Thyroid gland (tissue), 4 donors: ENCODE data around the gene BRAF. TPM values are rescaled to one million over a fixed set of nuclear protein-coding genes. Genes with fewer than 3 reads are reported as not detected.

Source experiments
- DNase-seq, 2 donors: peaks; one replicate each; pipeline ENCODE4 v3.0.0-alpha.2; 2019
- H3K27ac ChIP-seq, 3 donors: fragments of 200-600 bp; sonication (generic); 1 replicate in 2 of 3; 2 replicates in 1 of 3; pipeline ENCODE4 v1.5.1; 2016 to 2019; ENCODE audit warnings: mild to moderate bottlenecking in 1 of 3, moderate library complexity in 1 of 3
- H3K27me3 ChIP-seq: fragments of 200-600 bp; sonication (generic); one replicate; pipeline ENCODE4 v1.5.1; 2019
- H3K36me3 ChIP-seq, 2 donors: fragments of 200-600 bp; sonication (generic); one replicate each; pipeline ENCODE4 v1.5.1; 2016 to 2019
- H3K4me1 ChIP-seq, 2 donors: fragments of 200-600 bp; sonication (generic); one replicate each; pipeline ENCODE4 v1.5.1; 2017 to 2019
- H3K4me3 ChIP-seq, 3 donors: fragments of 200-600 bp; sonication (generic); replicated peaks in 1 of 3; 1 replicate in 2 of 3; 2 replicates in 1 of 3; pipeline ENCODE4 v1.5.1; 2016; ENCODE audit warnings: mild to moderate bottlenecking in 1 of 3
- H3K9me3 ChIP-seq: fragments of 200-600 bp; sonication (generic); one replicate; pipeline ENCODE4 v1.5.1; 2017
- CTCF ChIP-seq, 6 experiments: fragments of 200-600 bp in 3 of 6; fragments of 450-650 bp in 3 of 6; sonication (generic) in 3 of 6; IDR thresholded peaks; one replicate each; pipeline ENCODE4 v1.5.1; 2016 to 2019; ENCODE audit warnings: antibody characterized with exemption in 6 of 6, mild to moderate bottlenecking in 2 of 6, inconsistent platforms in 1 of 6, moderate library complexity in 1 of 6
- POLR2A ChIP-seq, 2 donors: fragments of 450-650 bp; IDR thresholded peaks; one replicate each; pipeline ENCODE4 v1.6.1; 2017; ENCODE audit warnings: antibody characterized with exemption in 2 of 2, mild to moderate bottlenecking in 2 of 2, moderate library complexity in 1 of 2
- WGBS, 2 donors: methylation state at CpG; one replicate each; pipeline ENCODE4 v1.1.5; 2017; 5-methylcytosine and 5-hydroxymethylcytosine counted together
- intact Hi-C: fragments of 100-400 bp; cut with DNase I; formaldehyde crosslinking; loops from one replicate; pipeline ENCODE4 v1.15.1; 2023
- total RNA-seq, 4 donors: library from RNA; depleted of rRNA; stranded (reverse); fragments of >200 nt; gene quantifications; one replicate each; pipeline ENCODE4 v1.2.3, GENCODE V29; 2016

The BRAF gene
- total RNA-seq, 4 donors from 2014 or later: 71.5 to 135 (median 102) TPM

- Histone ChIP-seq H3K9me3 (no peaks in the 10 kb centered on the region), H3K27ac (peak overlapping the region; percentile 98 to 99 (median 99)), H3K27me3 (no peaks in the 10 kb centered on the region), H3K4me1 (peaks cover 12 to 15% of the 10 kb centered on the region in 2 donors), H3K36me3 (no peaks in the 10 kb centered on the region), H3K4me3 (peak overlapping the region; percentile 88 to 95 (median 95))
- DNase-seq: peak; percentile 72 to 75
- intact Hi-C loops: no loop called here
- TF ChIP-seq CTCF (IDR thresholded peaks at IDR 0.05): peak in 3 of 6 experiments; percentile 11 to 43 (median 43)
- peak in 1 of 2 donors; percentile 56 for TF ChIP-seq POLR2A (IDR thresholded peaks at IDR 0.05)
- WGBS, 2 donors: 1% methylated on average over 17 to 22 of the region's 69 CpGs
Observed at GRCh38 chr7:140924019-140924820, 509 bp downstream of the BRAF start.

GRCh38 chr7:140923358-140924006, 1.2 kb downstream of the BRAF start:
- DNase-seq: peak; percentile 14 to 22
- H3K27me3 ChIP-seq: no peaks in the 10 kb centered on the region
- peak overlapping the region; percentile 98 to 99 (median 99) for H3K27ac ChIP-seq
- no peaks in the 10 kb centered on the region for H3K36me3 ChIP-seq
- H3K4me1 ChIP-seq: peaks cover 12 to 15% of the 10 kb centered on the region in 2 donors
- WGBS, 2 donors: 6% methylated on average over 11 of the region's 11 CpGs
- H3K9me3 ChIP-seq: no peaks in the 10 kb centered on the region
- H3K4me3 ChIP-seq: peak overlapping the region; percentile 88 to 95 (median 95)
- intact Hi-C loops: no loop called here
- TF ChIP-seq POLR2A (IDR thresholded peaks at IDR 0.05) (no peak), CTCF (IDR thresholded peaks at IDR 0.05) (no peak)

- 57 to 63% methylated on average over 2 of the region's 2 CpGs for WGBS, 2 donors
- H3K36me3 ChIP-seq: no peaks in the 10 kb centered on the region
- no peak overlapping the region for H3K4me3 ChIP-seq
- TF ChIP-seq CTCF (IDR thresholded peaks at IDR 0.05): no peak
- TF ChIP-seq POLR2A (IDR thresholded peaks at IDR 0.05): no peak
- H3K27ac ChIP-seq: peak overlapping the region in 2 of 3 donors; percentile 99
- H3K9me3 ChIP-seq: no peaks in the 10 kb centered on the region
- peaks cover 12 to 15% of the 10 kb centered on the region in 2 donors for H3K4me1 ChIP-seq
- intact Hi-C loops: no loop called here
- H3K27me3 ChIP-seq: no peaks in the 10 kb centered on the region
- no peak for DNase-seq
Observed at GRCh38 chr7:140922741-140923345, 1.9 kb downstream of the BRAF start.

GRCh38 chr7:140920745-140921144, 4.0 kb downstream of the BRAF start:
- no peaks in the 10 kb centered on the region for H3K9me3 ChIP-seq
- TF ChIP-seq POLR2A (IDR thresholded peaks at IDR 0.05): no peak
- no peak for TF ChIP-seq CTCF (IDR thresholded peaks at IDR 0.05)
- no peaks in the 10 kb centered on the region for H3K36me3 ChIP-seq
- H3K4me1 ChIP-seq: peaks cover 12 to 14% of the 10 kb centered on the region in 2 donors
- no peaks in the 10 kb centered on the region for H3K27me3 ChIP-seq
- H3K4me3 ChIP-seq: no peak overlapping the region
- H3K27ac ChIP-seq: no peak overlapping the region
- intact Hi-C loops: no loop called here
- no peak for DNase-seq
- WGBS, 2 donors: 93 to 98% methylated on average over 1 of the region's 1 CpG
